ENCODE measurements around the gene RASIP1. TPM values are rescaled to one million over a fixed set of nuclear protein-coding genes. Genes with fewer than 3 reads are reported as not detected.

The RASIP1 gene
- total RNA-seq, 2 donors from 2014 or later: 3.4 to 5.2 TPM

- H3K4me1 ChIP-seq (ENCODE audit: control insufficient read depth, insufficient read depth, low read length): no peaks in the 10 kb centered on the region
- no peak for TF ChIP-seq CTCF (conservative IDR thresholded peaks at IDR 0.05)
- H3K36me3 ChIP-seq (ENCODE audit: control insufficient read depth, insufficient read depth, low read length): no peaks in the 10 kb centered on the region
- peaks cover 24% of the 10 kb centered on the region for H3K4me1 Mint-ChIP-seq
- H3K9me3 ChIP-seq (ENCODE audit: control insufficient read depth, low read length): peaks cover 4% of the 10 kb centered on the region
- 92 to 96% methylated on average over 19 of the region's 19 CpGs for WGBS, 2 experiments (ENCODE audit: insufficient coverage in 1 of 2, insufficient read length in 1 of 2)
- peak overlapping the region; percentile 75 for H3K4me3 Mint-ChIP-seq
- no peaks in the 10 kb centered on the region for H3K27me3 ChIP-seq (ENCODE audit: control insufficient read depth, insufficient read depth, low read length, poor library complexity, severe bottlenecking)
- H3K36me3 Mint-ChIP-seq (ENCODE audit: low read depth): peaks cover 8% of the 10 kb centered on the region
- peak; percentile 54 for DNase-seq
- peak overlapping the region; percentile 30 for H3K27ac Mint-ChIP-seq
- peaks cover 6% of the 10 kb centered on the region for H3K9me3 Mint-ChIP-seq
- H3K9ac ChIP-seq (ENCODE audit: extremely low read depth, low read length, poor library complexity, severe bottlenecking): no peak overlapping the region
- H3K27ac ChIP-seq (ENCODE audit: low read depth, low read length): no peak overlapping the region
- H3K4me3 ChIP-seq (ENCODE audit: low read length): no peak overlapping the region
- H3K27me3 Mint-ChIP-seq (ENCODE audit: insufficient read depth): peaks cover 2% of the 10 kb centered on the region
These were observed 24.7 kb downstream of the RASIP1 start for GRCh38 chr19:48715681-48716171.

DNA sequence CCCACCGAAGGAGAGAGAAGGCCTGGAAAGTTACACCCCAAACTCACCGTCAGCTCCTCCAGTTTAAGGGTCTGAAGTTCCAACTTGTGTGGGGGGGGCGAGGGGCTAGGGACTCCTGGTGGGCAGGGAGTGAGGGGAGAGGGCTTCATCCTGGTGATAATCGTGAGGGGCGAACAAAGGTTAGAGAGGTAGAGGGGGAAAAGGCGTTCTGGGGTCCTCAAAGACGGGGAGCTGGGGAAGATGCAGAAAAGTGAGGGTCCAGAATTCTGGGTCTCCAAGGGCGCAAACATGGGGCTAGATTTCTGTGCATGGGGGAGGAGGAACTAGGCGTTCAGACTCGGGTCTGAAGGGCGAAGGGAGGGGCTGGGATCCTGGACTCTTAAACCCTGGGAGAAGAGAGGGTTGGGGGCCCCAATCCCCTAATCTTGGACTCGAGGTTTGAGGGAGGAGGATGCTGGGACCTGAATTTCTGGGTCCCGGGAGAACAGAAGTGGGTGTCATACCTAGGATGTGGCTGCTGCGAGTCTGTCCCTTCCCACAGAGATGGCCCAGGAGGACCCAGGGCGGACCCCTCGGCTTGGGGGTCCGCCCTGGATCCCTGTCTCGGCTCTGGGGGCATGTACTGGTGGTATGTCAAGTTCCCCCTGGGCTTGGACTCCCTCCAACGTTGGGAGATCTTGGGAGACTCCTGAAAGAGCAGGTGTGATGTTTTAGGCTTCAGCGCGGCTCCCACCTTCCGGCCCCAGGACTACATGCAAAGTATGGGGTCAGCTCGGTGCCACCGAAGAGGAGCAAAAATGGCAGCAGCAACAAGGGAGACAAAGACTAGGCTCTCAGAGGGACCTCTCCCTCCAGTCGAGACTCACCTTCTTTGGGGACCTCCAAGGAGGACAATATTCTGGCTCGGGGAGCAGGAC, 25.4 kb downstream of the RASIP1 start:
- Mint-ChIP-seq H3K4me1 (peaks cover 24% of the 10 kb centered on the region), H3K9me3 (peaks cover 7% of the 10 kb centered on the region), H3K27ac (peak overlapping the region; percentile 90), H3K36me3 (ENCODE audit: low read depth) (peaks cover 8% of the 10 kb centered on the region), H3K27me3 (ENCODE audit: insufficient read depth) (peaks cover 2% of the 10 kb centered on the region), H3K4me3 (peak overlapping the region; percentile 75)
- Histone ChIP-seq H3K27me3 (ENCODE audit: control insufficient read depth, insufficient read depth, low read length, poor library complexity, severe bottlenecking) (no peaks in the 10 kb centered on the region), H3K4me3 (ENCODE audit: low read length) (peak overlapping the region; percentile 89), H3K4me1 (ENCODE audit: control insufficient read depth, insufficient read depth, low read length) (no peaks in the 10 kb centered on the region), H3K9ac (ENCODE audit: extremely low read depth, low read length, poor library complexity, severe bottlenecking) (peak overlapping the region; percentile 59), H3K36me3 (ENCODE audit: control insufficient read depth, insufficient read depth, low read length) (no peaks in the 10 kb centered on the region), H3K27ac (ENCODE audit: low read depth, low read length) (peak overlapping the region; percentile 55), H3K9me3 (ENCODE audit: control insufficient read depth, low read length) (peaks cover 4% of the 10 kb centered on the region)
- WGBS, 2 experiments (ENCODE audit: insufficient coverage in 1 of 2, insufficient read length in 1 of 2): 83 to 96% methylated on average over 12 to 26 of the region's 26 CpGs
- TF ChIP-seq CTCF (conservative IDR thresholded peaks at IDR 0.05): no peak
- peak; percentile 53 for DNase-seq

- Histone ChIP-seq H3K36me3 (ENCODE audit: control insufficient read depth, insufficient read depth, low read length) (no peaks in the 10 kb centered on the region), H3K27ac (ENCODE audit: low read depth, low read length) (peak overlapping the region; percentile 55), H3K27me3 (ENCODE audit: control insufficient read depth, insufficient read depth, low read length, poor library complexity, severe bottlenecking) (no peaks in the 10 kb centered on the region), H3K4me3 (ENCODE audit: low read length) (peak overlapping the region; percentile 91), H3K9ac (ENCODE audit: extremely low read depth, low read length, poor library complexity, severe bottlenecking) (peak overlapping the region; percentile 59), H3K4me1 (ENCODE audit: control insufficient read depth, insufficient read depth, low read length) (no peaks in the 10 kb centered on the region), H3K9me3 (ENCODE audit: control insufficient read depth, low read length) (peaks cover 4% of the 10 kb centered on the region)
- peaks cover 8% of the 10 kb centered on the region for H3K36me3 Mint-ChIP-seq (ENCODE audit: low read depth)
- H3K9me3 Mint-ChIP-seq: peaks cover 7% of the 10 kb centered on the region
- H3K27me3 Mint-ChIP-seq (ENCODE audit: insufficient read depth): peaks cover 5% of the 10 kb centered on the region
- no peak for TF ChIP-seq CTCF (conservative IDR thresholded peaks at IDR 0.05)
- WGBS, 2 experiments (ENCODE audit: insufficient coverage in 1 of 2, insufficient read length in 1 of 2): 1 to 4% methylated on average over 18 to 67 of the region's 67 CpGs
- peak overlapping the region; percentile 75 for H3K4me3 Mint-ChIP-seq
- peak; percentile 100 for DNase-seq
- peaks cover 21% of the 10 kb centered on the region for H3K4me1 Mint-ChIP-seq
- peak overlapping the region; percentile 90 for H3K27ac Mint-ChIP-seq
These were observed 26.3 kb downstream of the RASIP1 start for GRCh38 chr19:48713864-48714755.
